Uterus (tissue), 2 donors: ENCODE measurements around the gene CEP55.

Source experiments
- POLR2A ChIP-seq, 2 donors: fragments of 450-650 bp; IDR thresholded peaks; one replicate each; pipeline ENCODE4 v1.6.1; 2016; ENCODE audit warnings: antibody characterized with exemption in 2 of 2, mild to moderate bottlenecking in 1 of 2, moderate library complexity in 1 of 2
- TF ChIP-seq, protein P1 (sequence below), 4 experiments: fragments of 200-600 bp in 2 of 4; fragments of 450-650 bp in 2 of 4; sonication (generic) in 2 of 4; IDR thresholded peaks; one replicate each; pipeline ENCODE4 v1.5.1; 2016 to 2019; ENCODE audit warnings: antibody characterized with exemption in 4 of 4, mild to moderate bottlenecking in 2 of 4, moderate library complexity in 1 of 4

DNA sequence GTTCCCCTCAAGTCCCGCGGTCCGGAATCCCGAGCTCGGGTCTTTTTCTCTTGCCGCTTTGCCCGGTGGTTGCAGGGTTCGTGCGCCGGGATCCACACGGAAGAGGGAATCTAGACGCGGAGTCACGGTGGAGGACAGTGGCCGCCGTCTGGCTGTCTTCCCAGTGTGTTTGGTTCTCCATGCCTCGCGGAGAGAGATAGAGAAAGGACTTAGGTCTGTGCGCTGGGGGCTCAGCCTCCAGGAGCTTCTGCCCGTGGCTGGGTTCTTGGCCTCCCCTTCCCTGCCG is 71.6 kb downstream of the CEP55 start:
- TF ChIP-seq, protein P1, sequence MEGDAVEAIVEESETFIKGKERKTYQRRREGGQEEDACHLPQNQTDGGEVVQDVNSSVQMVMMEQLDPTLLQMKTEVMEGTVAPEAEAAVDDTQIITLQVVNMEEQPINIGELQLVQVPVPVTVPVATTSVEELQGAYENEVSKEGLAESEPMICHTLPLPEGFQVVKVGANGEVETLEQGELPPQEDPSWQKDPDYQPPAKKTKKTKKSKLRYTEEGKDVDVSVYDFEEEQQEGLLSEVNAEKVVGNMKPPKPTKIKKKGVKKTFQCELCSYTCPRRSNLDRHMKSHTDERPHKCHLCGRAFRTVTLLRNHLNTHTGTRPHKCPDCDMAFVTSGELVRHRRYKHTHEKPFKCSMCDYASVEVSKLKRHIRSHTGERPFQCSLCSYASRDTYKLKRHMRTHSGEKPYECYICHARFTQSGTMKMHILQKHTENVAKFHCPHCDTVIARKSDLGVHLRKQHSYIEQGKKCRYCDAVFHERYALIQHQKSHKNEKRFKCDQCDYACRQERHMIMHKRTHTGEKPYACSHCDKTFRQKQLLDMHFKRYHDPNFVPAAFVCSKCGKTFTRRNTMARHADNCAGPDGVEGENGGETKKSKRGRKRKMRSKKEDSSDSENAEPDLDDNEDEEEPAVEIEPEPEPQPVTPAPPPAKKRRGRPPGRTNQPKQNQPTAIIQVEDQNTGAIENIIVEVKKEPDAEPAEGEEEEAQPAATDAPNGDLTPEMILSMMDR (IDR thresholded peaks at IDR 0.05), result no peak
- TF ChIP-seq POLR2A (IDR thresholded peaks at IDR 0.05), result no peak
